Activated T-cell treated with anti-CD3 and anti-CD28 coated beads, Interleukin-2, amount 50 U/mL, for 4 hours (primary cell): Measurements from ENCODE around the gene RRP7A. TPM values are rescaled to one million over a fixed set of nuclear protein-coding genes. Genes with fewer than 3 reads are reported as not detected.
"Not testable (repeated sequence)": the region's sequence is repeated elsewhere in the genome, so short reads cannot be mapped to it uniquely, and the experiment has no call there.

Experiments
- ATAC-seq, 2 donors: fragments of 200-7000 bp; cut with Tn5 transposase; one replicate each; pipeline ENCODE4 v1.10.0; 2021
- DNase-seq: peaks from one replicate; pipeline ENCODE4 v3.0.0-alpha.2; 2020
- H3K27me3 Mint-ChIP-seq: one replicate; pipeline ENCODE4 v1.8.0; 2021; ENCODE audit warnings: low read depth, mixed read lengths
- H3K36me3 Mint-ChIP-seq: one replicate; pipeline ENCODE4 v1.8.0; 2022; ENCODE audit warnings: mixed read lengths; ENCODE audit not compliant: insufficient read depth
- H3K4me1 Mint-ChIP-seq: one replicate; pipeline ENCODE4 v1.8.0; 2021; ENCODE audit warnings: low read depth, mixed read lengths
- H3K4me3 Mint-ChIP-seq: one replicate; pipeline ENCODE4 v1.8.0; 2021; ENCODE audit warnings: mild to moderate bottlenecking, moderate library complexity, mixed read lengths
- H3K9me3 Mint-ChIP-seq: one replicate; pipeline ENCODE4 v1.8.0; 2021; ENCODE audit warnings: mixed read lengths
- total RNA-seq, 3 donors: library from RNA; stranded (reverse); gene quantifications; one replicate each; pipeline ENCODE4 v1.2.1, GENCODE V29; 2021

The RRP7A gene, protein sequence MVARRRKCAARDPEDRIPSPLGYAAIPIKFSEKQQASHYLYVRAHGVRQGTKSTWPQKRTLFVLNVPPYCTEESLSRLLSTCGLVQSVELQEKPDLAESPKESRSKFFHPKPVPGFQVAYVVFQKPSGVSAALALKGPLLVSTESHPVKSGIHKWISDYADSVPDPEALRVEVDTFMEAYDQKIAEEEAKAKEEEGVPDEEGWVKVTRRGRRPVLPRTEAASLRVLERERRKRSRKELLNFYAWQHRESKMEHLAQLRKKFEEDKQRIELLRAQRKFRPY
- 100 to 1,000 TPM; 214 to 258 (median 217) TPM for total RNA-seq

DNA sequence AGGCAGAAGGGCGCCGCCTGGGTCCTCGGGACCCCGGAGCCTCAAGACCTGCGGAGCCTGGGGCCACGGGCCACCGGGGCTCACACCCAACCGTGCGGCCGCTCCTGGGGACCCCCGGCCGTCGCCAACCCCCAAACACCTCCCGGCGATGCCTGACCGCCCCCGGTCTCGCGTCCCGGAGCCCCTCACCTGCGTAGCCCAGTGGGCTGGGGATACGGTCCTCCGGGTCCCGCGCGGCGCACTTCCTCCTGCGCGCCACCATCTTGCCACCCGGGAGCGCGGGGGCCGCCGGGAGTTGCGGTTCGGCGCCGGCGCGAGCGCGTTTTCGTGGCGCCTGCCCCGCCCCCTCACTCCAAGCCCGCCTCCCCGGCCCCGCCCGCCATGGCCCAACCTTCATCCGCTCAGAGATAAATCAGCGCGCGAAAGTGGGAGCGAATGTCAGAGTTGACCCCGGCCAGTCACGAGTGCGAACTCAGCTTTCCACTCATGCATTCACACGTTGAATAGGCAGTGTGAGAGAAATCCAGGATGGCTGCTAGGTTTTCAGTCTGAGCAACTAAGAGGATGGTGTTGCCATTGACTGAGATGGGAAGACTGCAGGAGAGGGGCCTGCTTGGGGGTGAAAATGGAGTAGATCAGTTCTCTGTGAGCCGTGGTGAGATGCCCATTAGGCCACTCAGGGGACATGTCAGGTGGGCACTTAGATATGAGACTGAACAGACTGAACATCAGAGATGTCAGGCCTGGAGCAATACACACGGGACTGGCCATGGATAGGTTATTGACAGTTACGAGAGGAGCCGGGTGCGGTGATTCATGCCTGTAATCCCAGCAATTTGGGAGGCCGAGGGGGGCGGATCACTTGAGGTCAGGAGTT is at the start of gene RRP7A:
Gene RRP7A (minus strand): TSS at position 272 of the 877 bp plus-strand sequence. CDS start 10 bp downstream, at position 262.
- no peaks in the 10 kb centered on the region for H3K9me3 Mint-ChIP-seq
- ATAC-seq = peak; percentile 88 to 89
- H3K27me3 Mint-ChIP-seq = no peaks in the 10 kb centered on the region
- H3K4me1 Mint-ChIP-seq = peaks cover 15% of the 10 kb centered on the region
- H3K36me3 Mint-ChIP-seq = peaks cover 12% of the 10 kb centered on the region
- DNase-seq = peak; percentile 79
- peak within 1 kb of the TSS; percentile 93 for H3K4me3 Mint-ChIP-seq

DNA sequence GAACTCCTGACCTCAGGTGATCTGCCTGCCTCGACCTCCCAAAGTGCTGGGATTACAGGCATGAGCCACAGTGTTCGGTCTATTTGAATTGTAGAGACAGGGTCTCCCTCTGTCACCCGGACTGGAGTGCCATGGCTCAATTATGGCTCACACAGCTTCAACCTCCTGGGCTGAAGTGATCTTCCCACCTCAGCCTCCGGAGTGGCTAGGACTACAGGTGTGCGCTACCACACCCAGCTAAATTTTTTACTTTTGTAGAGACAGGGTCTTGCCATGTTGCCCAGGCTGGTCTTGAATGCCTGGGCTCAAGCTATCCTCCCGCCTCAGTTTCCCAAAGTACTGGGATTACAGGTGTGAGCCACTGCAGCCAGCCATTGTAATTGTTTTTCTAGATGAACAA is 48.4 kb upstream of the RRP7A start:
- H3K36me3 Mint-ChIP-seq, H3K4me3 Mint-ChIP-seq, DNase-seq, H3K4me1 Mint-ChIP-seq, ATAC-seq, H3K9me3 Mint-ChIP-seq, H3K27me3 Mint-ChIP-seq: not testable (repeated sequence)

DNA sequence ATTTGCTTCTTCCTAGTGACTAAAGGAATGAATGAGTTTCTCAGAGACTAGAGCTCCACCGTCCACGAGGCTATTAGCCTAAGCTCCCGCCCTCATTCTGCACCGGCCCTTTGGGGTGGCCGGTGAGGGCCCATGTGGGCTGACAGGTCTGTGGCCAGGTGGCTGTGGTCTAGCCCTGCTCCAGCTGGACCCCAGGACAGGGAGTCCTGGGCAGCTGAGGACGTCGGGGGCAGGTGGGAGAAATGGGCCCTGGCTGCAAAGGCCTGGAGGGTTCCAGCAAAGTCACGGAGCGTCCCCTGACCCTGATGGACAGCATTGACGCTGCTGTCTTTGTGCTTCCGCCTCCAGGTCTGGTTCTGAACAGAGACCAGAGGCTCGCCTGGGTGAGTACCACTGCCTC is 46.4 kb upstream of the RRP7A start:
- Mint-ChIP-seq H3K4me3 (no peak overlapping the region), H3K4me1 (no peaks in the 10 kb centered on the region), H3K27me3 (no peaks in the 10 kb centered on the region), H3K36me3 (peaks cover 3% of the 10 kb centered on the region), H3K9me3 (no peaks in the 10 kb centered on the region)
- DNase-seq (no peak), ATAC-seq (no peak)

DNA sequence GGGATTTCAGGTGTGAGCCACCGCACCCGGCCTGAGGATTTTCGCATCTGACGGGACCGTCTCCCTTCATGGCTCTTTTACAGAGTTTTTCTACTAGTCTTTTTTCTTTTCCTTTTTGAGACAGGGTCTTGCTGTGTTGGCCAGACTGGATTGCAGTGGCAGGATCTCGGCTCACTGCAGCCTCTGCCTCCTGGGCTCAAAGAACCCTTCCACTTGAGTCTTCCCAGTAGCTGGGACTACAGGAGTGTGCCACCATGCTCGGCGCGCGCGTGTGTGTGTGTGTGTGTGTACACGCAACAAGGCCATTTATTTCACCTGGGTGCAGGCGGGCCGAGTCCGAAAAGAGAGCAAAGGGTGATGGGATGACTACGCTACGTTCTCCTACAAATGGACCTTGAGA is 45.1 kb upstream of the RRP7A start:
- no peaks in the 10 kb centered on the region for H3K9me3 Mint-ChIP-seq
- no peaks in the 10 kb centered on the region for H3K4me1 Mint-ChIP-seq
- DNase-seq = no peak
- no peaks in the 10 kb centered on the region for H3K27me3 Mint-ChIP-seq
- H3K36me3 Mint-ChIP-seq = peaks cover 1% of the 10 kb centered on the region
- ATAC-seq = no peak
- no peak overlapping the region for H3K4me3 Mint-ChIP-seq

DNA sequence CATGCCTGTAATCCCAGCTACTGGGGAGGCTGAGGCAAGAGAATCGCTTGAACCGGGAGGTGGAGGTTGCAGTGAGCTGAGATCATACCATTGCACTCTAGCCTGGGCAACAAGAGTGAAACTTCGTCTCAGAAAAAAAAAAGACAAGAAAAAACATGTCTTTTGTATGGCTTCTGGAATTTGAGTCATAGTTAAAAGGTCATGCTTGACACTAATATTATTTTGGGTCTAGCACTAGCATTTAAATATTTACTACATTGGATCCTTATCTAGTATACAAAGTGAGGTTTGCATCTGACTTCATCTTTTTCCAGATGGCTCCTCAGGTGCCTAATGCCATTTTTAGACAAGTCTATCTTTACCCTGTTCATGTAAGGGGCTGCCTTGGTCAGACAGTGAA is 44.3 kb upstream of the RRP7A start:
- H3K4me1 Mint-ChIP-seq, H3K4me3 Mint-ChIP-seq, ATAC-seq, DNase-seq, H3K9me3 Mint-ChIP-seq, H3K36me3 Mint-ChIP-seq, H3K27me3 Mint-ChIP-seq: not testable (repeated sequence)

DNA sequence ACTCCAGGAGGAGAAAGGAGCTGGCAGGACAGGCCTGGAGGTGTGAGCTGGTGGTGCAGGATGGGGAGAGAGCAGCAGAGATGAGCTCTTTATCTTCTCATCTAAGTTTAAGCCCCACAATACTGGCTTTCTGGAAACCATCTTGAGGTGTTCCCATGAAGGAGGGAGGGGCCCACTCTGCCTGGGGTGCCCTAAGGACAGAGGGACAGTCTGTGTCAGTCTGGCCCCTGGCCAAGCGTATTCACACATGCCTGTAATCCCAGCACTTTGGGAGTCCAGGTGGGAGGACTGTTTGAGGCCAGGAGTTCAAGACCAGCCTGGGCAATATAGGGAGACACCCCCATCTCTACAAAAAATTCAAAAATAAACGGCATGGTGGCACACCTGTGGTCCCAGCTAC is 43.1 kb upstream of the RRP7A start:
- no peaks in the 10 kb centered on the region for H3K9me3 Mint-ChIP-seq
- DNase-seq (no peak), ATAC-seq (no peak)
- H3K4me3 Mint-ChIP-seq = no peak overlapping the region
- no peaks in the 10 kb centered on the region for H3K4me1 Mint-ChIP-seq
- H3K36me3 Mint-ChIP-seq = peaks cover 1% of the 10 kb centered on the region
- no peaks in the 10 kb centered on the region for H3K27me3 Mint-ChIP-seq

DNA sequence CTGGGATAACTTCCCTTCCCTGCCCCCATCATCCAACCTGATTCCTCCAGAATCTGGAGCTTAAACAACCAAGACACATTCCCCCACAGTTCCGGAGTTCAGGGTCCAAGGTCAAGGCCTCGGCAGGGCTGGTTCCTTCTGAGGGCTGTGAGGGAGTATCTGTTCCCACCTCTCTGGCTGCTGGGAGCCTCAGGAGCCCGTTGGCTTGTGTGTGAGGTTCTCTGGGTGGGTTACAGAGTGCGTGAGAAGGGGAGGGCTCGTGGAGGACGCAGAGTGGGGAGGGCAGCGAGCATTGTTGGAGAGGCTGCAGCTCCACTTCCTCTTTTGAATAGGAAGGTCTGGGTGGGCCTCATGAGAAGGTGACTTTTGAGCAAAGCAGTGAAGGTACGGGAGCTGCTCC is 42.7 kb upstream of the RRP7A start:
- no peak for ATAC-seq
- H3K4me1 Mint-ChIP-seq = no peaks in the 10 kb centered on the region
- H3K27me3 Mint-ChIP-seq = no peaks in the 10 kb centered on the region
- no peak overlapping the region for H3K4me3 Mint-ChIP-seq
- H3K36me3 Mint-ChIP-seq = peaks cover 1% of the 10 kb centered on the region
- no peak for DNase-seq
- no peaks in the 10 kb centered on the region for H3K9me3 Mint-ChIP-seq

DNA sequence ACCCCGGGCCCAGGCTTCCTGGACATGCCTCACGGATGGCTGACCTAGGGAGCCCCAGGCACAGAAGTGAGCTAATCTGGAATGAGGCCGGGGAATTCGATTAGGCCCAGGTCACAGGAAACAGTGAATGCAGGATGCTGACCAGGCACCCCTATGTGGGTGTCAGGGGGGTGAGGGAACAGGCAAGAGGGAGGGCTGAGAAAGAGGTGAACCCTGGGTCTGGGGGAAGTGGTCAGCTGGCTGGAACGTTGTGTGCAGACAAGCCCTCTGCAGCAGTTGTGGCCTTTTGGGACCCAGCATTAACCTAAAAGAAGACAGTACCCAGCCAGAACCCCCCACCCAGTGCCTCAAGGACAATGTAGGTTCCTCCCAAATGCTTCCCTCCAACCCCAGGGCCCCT is 42.3 kb upstream of the RRP7A start:
- H3K4me1 Mint-ChIP-seq = no peaks in the 10 kb centered on the region
- no peaks in the 10 kb centered on the region for H3K9me3 Mint-ChIP-seq
- H3K27me3 Mint-ChIP-seq = no peaks in the 10 kb centered on the region
- DNase-seq = no peak
- ATAC-seq = no peak
- H3K4me3 Mint-ChIP-seq = no peak overlapping the region
- peaks cover 1% of the 10 kb centered on the region for H3K36me3 Mint-ChIP-seq

DNA sequence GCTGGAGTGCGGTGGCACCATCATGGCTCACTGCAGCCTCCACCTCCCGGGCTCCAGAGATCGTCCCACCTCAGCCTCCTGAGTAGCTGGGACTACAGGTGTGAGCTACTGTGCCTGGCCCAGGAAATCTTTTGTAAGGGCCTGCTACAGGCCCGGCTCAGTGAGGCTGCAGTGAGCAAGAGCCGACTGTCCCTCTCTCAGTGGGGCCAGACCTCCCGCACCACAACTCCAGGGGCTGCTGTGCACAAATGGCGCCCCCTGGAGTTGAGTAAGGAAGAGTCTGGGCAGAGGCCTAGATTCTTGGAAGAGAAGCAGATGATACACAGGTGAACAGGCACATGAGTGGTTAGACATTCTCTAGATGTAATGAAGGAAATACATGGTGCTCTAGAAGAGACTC is 41.2 kb upstream of the RRP7A start:
- Mint-ChIP-seq H3K4me3 (no peak overlapping the region), H3K9me3 (no peaks in the 10 kb centered on the region), H3K27me3 (no peaks in the 10 kb centered on the region), H3K36me3 (peaks cover 1% of the 10 kb centered on the region), H3K4me1 (no peaks in the 10 kb centered on the region)
- DNase-seq = no peak
- ATAC-seq = peak; percentile 39 to 54

DNA sequence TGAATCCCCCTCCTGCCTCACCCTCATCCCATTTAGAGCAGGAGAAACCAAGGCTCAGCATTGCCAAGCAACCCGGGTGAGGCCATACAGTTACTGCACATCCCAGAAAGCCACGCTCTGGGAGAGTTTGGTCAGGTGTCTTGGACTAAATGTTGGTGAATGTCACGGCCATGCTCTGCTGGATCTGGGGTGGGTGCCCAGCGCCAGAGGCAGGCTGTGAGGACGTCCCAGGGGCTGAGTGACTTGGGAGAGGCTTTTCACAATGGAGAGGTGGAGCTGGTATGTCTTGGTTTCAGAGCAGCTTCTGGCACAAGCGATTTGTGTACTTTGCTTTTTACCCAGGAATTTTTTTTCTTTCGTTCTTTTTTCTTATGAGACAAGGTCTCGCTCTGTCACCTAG is 40.8 kb upstream of the RRP7A start:
- no peak for ATAC-seq
- no peak overlapping the region for H3K4me3 Mint-ChIP-seq
- H3K36me3 Mint-ChIP-seq = peaks cover 1% of the 10 kb centered on the region

DNA sequence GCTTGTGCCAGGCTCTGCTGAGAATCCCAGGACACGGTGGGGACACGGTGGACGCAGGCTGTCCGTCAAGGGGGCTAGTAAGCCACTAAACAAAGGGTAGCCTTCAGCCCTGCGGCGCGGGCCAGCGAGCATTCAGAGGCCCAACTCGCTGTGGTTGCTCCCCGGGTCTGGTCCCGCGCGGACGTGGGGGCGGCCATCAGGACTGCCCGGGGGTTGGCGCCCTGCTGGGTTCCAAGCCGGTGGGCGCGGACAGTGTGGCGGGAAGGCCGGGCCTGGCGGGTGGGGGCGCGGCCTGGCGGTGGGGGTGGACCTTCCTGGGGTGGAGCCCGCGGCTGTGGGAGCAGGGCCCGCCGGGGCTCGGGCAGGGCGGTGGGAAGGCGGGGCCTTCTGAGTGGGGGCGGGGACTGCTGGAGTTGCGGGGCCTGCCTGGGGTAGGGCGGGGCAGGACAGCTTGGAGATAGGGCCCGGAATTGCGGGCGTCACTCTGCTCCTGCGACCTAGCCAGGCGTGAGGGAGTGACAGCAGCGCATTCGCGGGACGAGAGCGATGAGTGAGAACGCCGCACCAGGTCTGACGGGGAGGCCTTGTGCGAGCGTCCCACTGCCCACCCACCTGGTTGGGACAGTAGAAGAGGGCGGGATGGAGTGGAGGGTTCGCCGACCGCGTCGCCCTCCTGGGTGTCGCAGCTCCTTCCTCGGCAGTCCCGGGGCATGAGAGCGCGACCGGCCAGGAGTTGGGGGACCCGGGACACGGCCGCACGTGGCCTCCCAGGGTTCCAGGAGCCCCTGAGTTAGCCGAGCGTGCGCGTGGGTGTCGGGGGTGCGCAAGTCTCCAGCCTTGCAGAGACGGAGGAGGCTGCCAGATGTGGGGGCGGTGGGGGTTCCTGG is 34.1 kb upstream of the RRP7A start, which contains the start of gene SERHL2:
Gene SERHL2 (plus strand): TSS at position 482 of the 887 bp plus-strand sequence. CDS start 65 bp downstream, at position 547.
- Mint-ChIP-seq H3K36me3 (no peaks in the 10 kb centered on the region), H3K4me3 (peak within 1 kb of the TSS; percentile 85), H3K27me3 (no peaks in the 10 kb centered on the region), H3K4me1 (peaks cover 23% of the 10 kb centered on the region), H3K9me3 (no peaks in the 10 kb centered on the region)
- peak; percentile 71 for DNase-seq
- peak; percentile 97 for ATAC-seq

More for the DNA sequence above, 40.8 kb upstream of the RRP7A start:
- Mint-ChIP-seq H3K27me3 (no peaks in the 10 kb centered on the region), H3K9me3 (no peaks in the 10 kb centered on the region), H3K4me1 (no peaks in the 10 kb centered on the region)
- DNase-seq = no peak

DNA sequence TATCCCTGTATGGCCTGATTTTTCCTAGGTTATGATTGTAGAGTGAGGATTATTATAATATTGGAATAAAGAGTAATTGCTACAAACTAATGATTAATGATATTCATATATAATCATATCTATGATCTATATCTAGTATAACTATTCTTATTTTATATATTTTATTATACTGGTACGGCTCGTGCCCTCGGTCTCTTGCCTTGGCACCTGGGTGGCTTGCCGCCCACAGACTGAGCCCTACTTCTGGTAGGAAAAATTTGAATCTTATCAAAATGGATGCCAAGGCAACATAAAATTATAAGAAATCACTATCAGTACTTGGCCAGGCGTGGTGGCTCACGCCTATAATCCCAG is 32.7 kb upstream of the RRP7A start:
- H3K9me3 Mint-ChIP-seq, H3K36me3 Mint-ChIP-seq, ATAC-seq, DNase-seq, H3K27me3 Mint-ChIP-seq: not testable (repeated sequence)
- peaks cover 23% of the 10 kb centered on the region for H3K4me1 Mint-ChIP-seq
- peak overlapping the region; percentile 73 for H3K4me3 Mint-ChIP-seq

DNA sequence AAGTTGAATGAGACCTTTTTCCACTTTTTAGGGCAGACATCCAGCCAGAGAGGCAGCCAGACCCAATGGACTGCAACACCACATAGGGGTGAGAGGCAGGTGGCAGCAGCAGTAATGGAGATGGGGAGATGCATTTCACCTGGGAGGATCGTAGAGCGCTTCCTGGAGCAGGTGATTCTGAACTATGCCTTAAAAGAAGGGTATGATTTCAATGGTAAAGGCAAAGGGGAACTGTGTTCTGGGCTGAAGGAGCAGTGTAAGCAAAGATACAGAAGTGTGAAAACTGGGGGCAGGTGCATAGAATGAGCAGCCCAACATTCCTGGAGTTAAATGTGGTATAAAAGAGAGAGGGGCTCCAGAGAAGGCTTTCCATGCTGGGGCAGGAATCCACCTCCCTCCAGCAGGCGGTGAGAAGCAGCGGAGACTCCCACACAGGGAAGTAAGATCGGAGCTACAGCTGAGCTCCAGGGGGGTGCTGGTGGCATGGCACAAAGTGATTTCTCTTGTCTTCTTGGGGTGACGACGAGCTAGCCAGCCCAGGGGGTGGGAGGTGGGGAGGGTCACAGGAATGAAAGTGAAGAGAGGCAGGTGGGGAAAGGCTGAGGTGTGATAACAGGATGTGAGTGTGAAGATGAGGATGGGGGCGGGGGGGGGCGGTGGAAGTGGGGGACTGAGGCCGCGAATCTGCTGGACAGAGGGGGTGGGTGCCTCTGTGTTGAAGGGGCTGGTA is 29.9 kb upstream of the RRP7A start:
- Mint-ChIP-seq H3K4me1 (peaks cover 23% of the 10 kb centered on the region), H3K36me3 (no peaks in the 10 kb centered on the region), H3K4me3 (no peak overlapping the region), H3K27me3 (no peaks in the 10 kb centered on the region), H3K9me3 (no peaks in the 10 kb centered on the region)
- ATAC-seq = no peak
- DNase-seq = no peak
